ENCODE data around the gene DBT.

DNA sequence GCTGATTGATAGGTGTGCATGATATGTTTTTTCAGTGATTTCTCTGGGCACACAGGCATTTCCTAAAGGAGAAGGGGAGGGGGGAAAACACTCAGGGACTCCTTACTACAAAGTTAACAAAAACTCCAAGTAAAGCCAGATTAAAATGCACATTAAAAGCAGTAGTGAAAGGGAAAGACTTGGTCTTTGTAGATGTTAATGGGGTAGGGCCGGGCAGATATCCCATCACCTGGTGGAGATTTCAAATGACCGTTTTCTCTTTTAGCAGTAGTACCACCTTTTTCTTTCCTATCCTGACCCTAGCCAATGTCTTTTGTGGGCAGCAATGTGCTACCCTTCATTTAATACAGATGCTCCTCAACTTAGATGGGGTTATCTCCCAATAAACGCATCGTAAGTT lies 48.9 kb upstream of the DBT start:
- TF ChIP-seq GATA2 (IDR thresholded peaks at IDR 0.05; ENCODE audit: low read depth, low read length) (no peak), GATA3 (IDR thresholded peaks at IDR 0.05; ENCODE audit: low read depth, low read length) (no peak)

All from SH-SY5Y (cell line).